Lower lobe of right lung (tissue), 2 donors: Measurements from ENCODE around the gene LIN37. TPM values are rescaled to one million over a fixed set of nuclear protein-coding genes. Genes with fewer than 3 reads are reported as not detected.

Experiments
- ATAC-seq, 2 donors: fragments of 200-7000 bp; cut with Tn5 transposase; one replicate each; pipeline ENCODE4 v1.9.1; 2020 to 2022; ENCODE audit warnings: mild to moderate bottlenecking in 2 of 2, moderate library complexity in 2 of 2
- DNase-seq: peaks from one replicate; pipeline ENCODE4 v3.0.0-alpha.2; 2020
- H3K27ac ChIP-seq: fragments of 200-600 bp; one replicate; pipeline ENCODE4 v1.8.0; 2022
- H3K27me3 ChIP-seq: fragments of 200-600 bp; one replicate; pipeline ENCODE4 v1.8.0; 2022; ENCODE audit warnings: low read depth
- H3K36me3 ChIP-seq: fragments of 200-600 bp; one replicate; pipeline ENCODE4 v1.8.0; 2022; ENCODE audit warnings: mild to moderate bottlenecking
- H3K4me1 ChIP-seq: fragments of 200-600 bp; one replicate; pipeline ENCODE4 v1.8.0; 2022
- H3K4me3 ChIP-seq: fragments of 200-600 bp; one replicate; pipeline ENCODE4 v1.8.0; 2022; ENCODE audit warnings: mild to moderate bottlenecking
- H3K9me3 ChIP-seq: fragments of 200-600 bp; one replicate; pipeline ENCODE4 v1.8.0; 2022
- CTCF ChIP-seq: fragments of 200-600 bp; IDR thresholded peaks from one replicate; pipeline ENCODE4 v1.8.0; 2022; ENCODE audit warnings: antibody characterized with exemption, mild to moderate bottlenecking
- intact Hi-C: fragments of 100-400 bp; cut with DNase I; formaldehyde crosslinking; loops from one replicate; pipeline ENCODE4 v1.11.0; 2022
- total RNA-seq: library from RNA; stranded (reverse); fragmentation: NEBNext Ultra II Directional; extraction: Animal tissue kit (Norgen Biotek cat#: 25700); gene quantifications from one replicate; pipeline ENCODE4 v1.2.1, GENCODE V29; 2021
- donor health status: DM: no; HTN: yes; CAD: no; lungs with severe emphysema.

LIN37 gene
- total RNA-seq, 1 donor from 2014 or later, result 7.2 TPM

GRCh38 chr19:35783469-35784434 lies 35.4 kb downstream of the LIN37 start:
- no peak for DNase-seq
- H3K4me1 ChIP-seq, result no peaks in the 10 kb centered on the region
- intact Hi-C loops, result no loop called here
- H3K27me3 ChIP-seq, result no peaks in the 10 kb centered on the region
- H3K4me3 ChIP-seq, result no peak overlapping the region
- no peak for TF ChIP-seq CTCF
- H3K36me3 ChIP-seq, result peaks cover 13% of the 10 kb centered on the region
- no peak for ATAC-seq
- no peaks in the 10 kb centered on the region for H3K9me3 ChIP-seq
- no peak overlapping the region for H3K27ac ChIP-seq

GRCh38 chr19:35784503-35785338 lies 36.3 kb downstream of the LIN37 start:
- no peak overlapping the region for H3K4me3 ChIP-seq
- H3K27ac ChIP-seq, result no peak overlapping the region
- ATAC-seq (no peak), DNase-seq (no peak)
- no peaks in the 10 kb centered on the region for H3K9me3 ChIP-seq
- H3K4me1 ChIP-seq, result no peaks in the 10 kb centered on the region
- H3K36me3 ChIP-seq, result peaks cover 13% of the 10 kb centered on the region
- no peak for TF ChIP-seq CTCF
- no peaks in the 10 kb centered on the region for H3K27me3 ChIP-seq
- intact Hi-C loops, result no loop called here

GRCh38 chr19:35785339-35785627 lies 36.9 kb downstream of the LIN37 start:
- Histone ChIP-seq H3K36me3 (peaks cover 11% of the 10 kb centered on the region), H3K9me3 (no peaks in the 10 kb centered on the region), H3K4me1 (no peaks in the 10 kb centered on the region), H3K27me3 (peaks cover 3% of the 10 kb centered on the region), H3K27ac (no peak overlapping the region), H3K4me3 (no peak overlapping the region)
- TF ChIP-seq CTCF, result no peak
- intact Hi-C loops, result no loop called here
- DNase-seq, result no peak
- ATAC-seq, result no peak

GRCh38 chr19:35786299-35787160 lies 38.2 kb downstream of the LIN37 start:
- Histone ChIP-seq H3K27ac (no peak overlapping the region), H3K9me3 (no peaks in the 10 kb centered on the region), H3K27me3 (peaks cover 3% of the 10 kb centered on the region), H3K4me3 (no peak overlapping the region), H3K4me1 (no peaks in the 10 kb centered on the region), H3K36me3 (peaks cover under 1% of the 10 kb centered on the region)
- DNase-seq, result no peak
- no peak for TF ChIP-seq CTCF
- intact Hi-C loops, result no loop called here
- ATAC-seq, result no peak

- intact Hi-C loops, result no loop called here
- ATAC-seq (no peak), DNase-seq (no peak)
- Histone ChIP-seq H3K27me3 (peaks cover 3% of the 10 kb centered on the region), H3K4me3 (no peak overlapping the region), H3K27ac (no peak overlapping the region), H3K9me3 (no peaks in the 10 kb centered on the region), H3K4me1 (no peaks in the 10 kb centered on the region), H3K36me3 (no peaks in the 10 kb centered on the region)
- TF ChIP-seq CTCF, result no peak
Observed at GRCh38 chr19:35787227-35787799, 38.9 kb downstream of the LIN37 start.
